Activated CD8-positive, alpha-beta memory T cell treated with anti-CD3 and anti-CD28 coated beads for 36 hours (primary cell): ENCODE data around the gene PRKCH. TPM values are rescaled to one million over a fixed set of nuclear protein-coding genes. Genes with fewer than 3 reads are reported as not detected.

ENCODE experiments used
- CTCF ChIA-PET: fragments of 350-600 bp; sonication (Branson Sonifier 250); formaldehyde crosslinking; loops from one replicate; lab custom pipeline; 2021; ENCODE audit warnings: antibody characterized with exemption; lab: Charles Lee
- POLR2A ChIA-PET: fragments of 350-600 bp; sonication (Branson Sonifier 250); formaldehyde crosslinking; loops from one replicate; lab custom pipeline; 2021; ENCODE audit warnings: antibody characterized with exemption; lab: Charles Lee
- total RNA-seq, 2 experiments: library from RNA; stranded (reverse); gene quantifications; one replicate each; pipeline ENCODE4 v1.2.3, GENCODE V29; 2021

Gene PRKCH
- total RNA-seq, 2 experiments from 2014 or later, result 185 to 189 TPM

- ChIA-PET POLR2A (interaction anchor here (0.9 kb wide), 1 partner anchor 13 kb away, joined by 3 read pairs; no protein-coding TSS in a partner anchor), CTCF (no interaction called here)
These were observed 165.6 kb downstream of the PRKCH start for GRCh38 chr14:61486930-61487495.

DNA sequence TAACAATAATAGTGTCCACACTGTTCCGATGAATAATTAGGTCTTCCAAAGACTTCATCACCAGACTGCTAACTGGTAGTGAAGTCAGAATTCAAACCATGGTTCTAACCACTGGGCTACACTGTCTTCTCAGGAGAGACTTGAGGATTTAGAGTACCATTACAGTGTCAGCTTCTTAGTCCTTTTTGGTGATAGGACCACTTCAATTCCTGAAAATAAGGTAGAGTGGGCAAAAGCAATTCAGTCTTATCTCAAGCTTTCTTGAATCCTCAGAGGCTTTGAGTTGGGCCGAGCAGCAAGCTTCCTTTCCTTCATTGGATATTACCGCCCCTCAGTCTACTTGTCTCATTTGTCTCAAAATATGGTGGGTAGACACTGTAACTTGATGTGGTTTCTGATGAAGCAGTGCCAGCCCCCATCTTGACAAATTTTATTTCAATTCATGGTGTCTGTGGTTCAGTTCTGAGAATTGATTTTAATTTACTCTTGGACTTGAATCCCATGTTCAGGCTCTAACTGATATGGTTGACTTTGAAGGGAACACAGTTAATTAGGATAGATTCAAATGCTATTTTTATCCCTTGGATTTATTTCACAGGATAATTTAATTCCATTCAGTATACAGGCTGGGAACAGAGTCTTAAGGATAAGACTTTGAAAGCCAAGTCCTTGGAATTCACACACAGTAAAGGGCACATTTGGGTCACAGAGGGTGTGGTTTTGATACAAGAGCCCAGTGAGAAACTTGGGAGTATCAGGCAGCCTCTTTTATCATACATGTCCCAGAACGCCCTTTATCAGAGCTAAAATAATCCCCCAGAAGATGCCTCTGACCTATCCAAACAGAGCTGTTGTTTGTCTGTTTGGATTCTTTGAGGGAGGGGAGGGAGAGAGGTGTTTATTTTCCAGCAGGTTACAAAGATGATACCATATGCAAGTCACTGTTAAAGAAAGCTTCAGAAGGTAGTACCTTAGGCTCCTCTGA is 167.3 kb downstream of the PRKCH start:
- CTCF ChIA-PET, result no interaction called here
- POLR2A ChIA-PET, result interaction anchor here (0.7 kb wide), 1 partner anchor 10 kb away, joined by 3 read pairs; no protein-coding TSS in a partner anchor

- ChIA-PET POLR2A (no interaction called here), CTCF (no interaction called here)
These were observed 168.1 kb downstream of the PRKCH start for GRCh38 chr14:61489512-61489911.

DNA sequence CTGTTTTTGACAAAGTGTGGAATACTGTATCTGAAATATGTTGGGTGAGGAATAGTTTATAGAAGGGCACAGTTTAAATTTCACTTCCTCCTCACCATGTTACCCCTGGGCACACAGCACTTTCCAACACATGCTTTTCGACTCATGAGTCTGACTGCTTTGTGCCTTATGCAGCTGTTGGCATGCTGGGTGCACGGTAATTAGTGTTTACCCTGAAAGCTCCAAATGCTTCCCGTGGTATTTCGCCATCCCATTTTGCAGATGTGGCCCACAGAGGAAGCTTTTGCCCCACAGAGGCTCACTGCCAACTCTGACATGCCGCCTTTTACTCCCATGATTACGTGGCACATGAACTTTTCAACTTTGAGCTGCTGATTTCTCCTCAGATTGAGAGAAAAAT is 168.6 kb downstream of the PRKCH start:
- POLR2A ChIA-PET, result no interaction called here
- CTCF ChIA-PET, result no interaction called here

DNA sequence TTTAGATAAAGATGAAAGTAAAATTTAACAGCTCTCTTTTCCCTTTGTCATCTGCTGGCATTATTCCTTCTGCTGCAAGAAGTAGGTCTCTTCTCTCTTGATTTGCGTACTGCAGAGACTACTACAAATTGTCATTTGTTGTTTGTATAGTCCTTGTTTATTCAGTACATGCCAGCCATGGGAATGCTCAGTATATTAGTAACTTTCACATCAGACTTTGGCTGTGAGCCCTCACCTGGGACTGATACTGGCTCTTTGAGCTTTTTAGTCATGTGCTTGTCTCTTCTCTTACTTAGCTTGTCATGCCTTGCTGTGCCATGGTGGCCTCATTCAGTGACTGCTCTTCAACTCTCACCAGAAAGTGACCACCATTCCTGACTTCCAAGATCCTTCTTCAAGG is 169.8 kb downstream of the PRKCH start:
- ChIA-PET POLR2A (no interaction called here), CTCF (interaction anchor here (0.6 to 1.4 kb wide), 2 partner anchors 10 to 42 kb away, joined by 3 to 5 read pairs; no protein-coding TSS in a partner anchor)

- ChIA-PET POLR2A (no interaction called here), CTCF (interaction anchor here (1.4 kb wide), 1 partner anchor 11 kb away, joined by 5 read pairs; no protein-coding TSS in a partner anchor)
These were observed 170.6 kb downstream of the PRKCH start for GRCh38 chr14:61491876-61492434.

DNA sequence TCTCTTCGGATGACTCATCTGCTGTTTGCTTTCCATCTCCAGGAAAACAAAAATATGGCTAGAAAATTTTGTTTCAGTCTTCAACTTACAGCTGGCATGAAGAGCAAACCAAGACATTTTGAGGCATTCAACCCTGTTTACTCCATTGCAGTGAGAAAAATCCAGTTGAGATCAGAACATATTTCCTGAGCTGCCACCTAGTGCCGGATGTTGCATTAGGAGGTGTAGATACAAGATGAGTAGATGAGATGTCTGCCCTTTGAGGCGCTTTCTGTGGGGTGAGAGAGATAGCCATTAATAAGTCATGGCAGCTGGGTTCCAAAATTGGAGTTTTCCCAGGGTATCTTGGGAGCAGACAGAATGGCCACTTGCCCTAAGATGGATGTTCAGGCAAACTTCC is 171.1 kb downstream of the PRKCH start:
- POLR2A ChIA-PET, result no interaction called here
- CTCF ChIA-PET, result interaction anchor here (1.6 kb wide), 1 partner anchor 229 kb away, joined by 3 read pairs; no protein-coding TSS in a partner anchor

DNA sequence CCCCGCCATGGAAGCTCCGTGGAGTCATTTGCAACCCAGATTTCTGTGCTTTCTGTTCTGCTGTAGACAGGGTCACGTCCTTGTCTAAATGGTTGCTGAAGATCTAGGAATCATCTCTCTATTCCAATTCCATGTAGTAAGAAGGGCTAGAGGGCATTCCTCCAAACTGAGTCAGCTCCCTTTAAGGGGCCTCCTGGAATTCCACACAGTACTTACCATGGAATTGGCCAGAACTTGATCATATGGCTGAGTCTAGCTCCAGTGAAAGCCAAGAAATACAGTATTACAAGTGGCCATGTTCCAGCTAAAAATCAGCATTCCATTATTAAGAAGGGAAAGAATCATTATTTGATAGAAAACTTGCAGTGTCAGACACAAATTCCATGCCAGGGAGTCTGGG is 171.9 kb downstream of the PRKCH start:
- ChIA-PET CTCF (interaction anchor here (1.6 kb wide), 1 partner anchor 228 kb away, joined by 3 read pairs; no protein-coding TSS in a partner anchor), POLR2A (interaction anchor here (0.7 to 1.1 kb wide), 3 partner anchors 9 to 227 kb away, joined by 3 to 4 read pairs (median 3); no protein-coding TSS in a partner anchor)

GRCh38 chr14:61494018-61494417 is 172.6 kb downstream of the PRKCH start:
- CTCF ChIA-PET, result interaction anchor here (1.6 kb wide), 1 partner anchor 227 kb away, joined by 3 read pairs; no protein-coding TSS in a partner anchor

DNA sequence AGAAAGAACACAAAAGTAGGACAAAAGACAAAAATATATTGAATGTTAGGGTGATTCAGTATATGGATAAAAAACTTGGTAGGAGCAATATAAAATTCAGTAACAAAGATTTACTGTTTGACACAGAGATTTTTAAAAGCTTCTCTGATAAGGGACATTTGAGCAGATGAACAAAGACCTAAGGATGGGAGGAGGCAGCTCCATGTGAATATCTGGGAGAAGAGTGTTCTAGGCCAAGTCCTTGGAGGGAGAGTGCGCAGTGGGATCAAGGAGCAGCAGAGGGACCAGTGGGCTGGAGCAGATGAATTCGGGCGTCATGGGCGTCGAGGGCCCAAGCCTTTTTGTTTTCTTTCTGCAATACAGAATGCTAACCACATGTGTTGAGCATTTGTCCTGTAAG is 174.4 kb downstream of the PRKCH start:
- CTCF ChIA-PET, result no interaction called here

More at GRCh38 chr14:61494018-61494417, 172.6 kb downstream of the PRKCH start:
- POLR2A ChIA-PET, result interaction anchor here (0.6 to 1.1 kb wide), 3 partner anchors 31 to 227 kb away, joined by 3 to 5 read pairs (median 4); no protein-coding TSS in a partner anchor

DNA sequence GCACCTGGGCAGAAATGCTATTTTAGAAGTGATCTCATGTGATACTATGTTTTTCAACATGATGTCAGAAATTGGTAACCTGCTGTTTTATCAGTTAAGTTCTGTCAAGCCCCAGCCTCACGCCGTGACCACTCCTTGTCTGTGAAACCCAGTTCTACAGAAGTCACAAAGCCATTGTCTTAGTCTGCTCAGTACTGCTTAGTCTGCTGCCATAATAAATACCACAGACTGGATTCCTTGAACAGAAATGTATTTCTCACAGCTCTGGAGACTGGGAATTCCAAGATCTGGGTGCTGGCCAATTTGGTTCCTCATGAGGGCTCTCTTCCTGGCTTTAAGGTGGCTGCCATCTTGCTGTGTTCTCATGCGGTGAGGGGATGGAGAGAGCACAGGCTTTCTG is 176.9 kb downstream of the PRKCH start:
- POLR2A ChIA-PET, result interaction anchor here (0.6 kb wide), 1 partner anchor 10 kb away, joined by 3 read pairs; no protein-coding TSS in a partner anchor

More for the DNA sequence above, 174.4 kb downstream of the PRKCH start:
- POLR2A ChIA-PET, result no interaction called here

GRCh38 chr14:61498811-61499210 is 177.4 kb downstream of the PRKCH start:
- POLR2A ChIA-PET, result interaction anchor here (0.6 kb wide), 1 partner anchor 11 kb away, joined by 3 read pairs; no protein-coding TSS in a partner anchor
- CTCF ChIA-PET, result interaction anchor here (1.0 kb wide), 1 partner anchor 30 kb away, joined by 3 read pairs; no protein-coding TSS in a partner anchor

More for the DNA sequence above, 176.9 kb downstream of the PRKCH start:
- CTCF ChIA-PET, result interaction anchor here (1.0 kb wide), 1 partner anchor 30 kb away, joined by 3 read pairs; no protein-coding TSS in a partner anchor

DNA sequence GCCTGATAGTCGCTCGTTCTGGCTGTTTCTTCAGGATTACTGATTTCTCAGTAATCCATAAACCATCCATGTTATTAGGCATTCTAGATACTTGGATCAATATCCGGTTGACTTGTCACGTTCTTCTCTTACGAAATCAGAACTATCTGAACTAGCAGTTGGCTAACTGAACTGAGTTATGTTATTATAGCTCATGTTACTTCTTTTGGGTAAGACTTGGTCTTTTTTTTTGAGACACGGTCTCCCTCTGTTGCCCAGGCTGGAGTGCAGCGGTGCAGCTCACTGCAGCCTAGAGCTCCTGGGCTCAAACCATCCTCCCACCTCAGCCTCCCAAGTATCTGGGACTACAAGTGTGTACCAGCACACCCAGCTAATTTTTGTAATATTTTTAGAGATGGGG is 178.6 kb downstream of the PRKCH start:
- CTCF ChIA-PET, result interaction anchor here (0.6 to 2.4 kb wide), 2 partner anchors 25 to 177 kb away, joined by 3 to 6 read pairs; no protein-coding TSS in a partner anchor
- POLR2A ChIA-PET, result no interaction called here

DNA sequence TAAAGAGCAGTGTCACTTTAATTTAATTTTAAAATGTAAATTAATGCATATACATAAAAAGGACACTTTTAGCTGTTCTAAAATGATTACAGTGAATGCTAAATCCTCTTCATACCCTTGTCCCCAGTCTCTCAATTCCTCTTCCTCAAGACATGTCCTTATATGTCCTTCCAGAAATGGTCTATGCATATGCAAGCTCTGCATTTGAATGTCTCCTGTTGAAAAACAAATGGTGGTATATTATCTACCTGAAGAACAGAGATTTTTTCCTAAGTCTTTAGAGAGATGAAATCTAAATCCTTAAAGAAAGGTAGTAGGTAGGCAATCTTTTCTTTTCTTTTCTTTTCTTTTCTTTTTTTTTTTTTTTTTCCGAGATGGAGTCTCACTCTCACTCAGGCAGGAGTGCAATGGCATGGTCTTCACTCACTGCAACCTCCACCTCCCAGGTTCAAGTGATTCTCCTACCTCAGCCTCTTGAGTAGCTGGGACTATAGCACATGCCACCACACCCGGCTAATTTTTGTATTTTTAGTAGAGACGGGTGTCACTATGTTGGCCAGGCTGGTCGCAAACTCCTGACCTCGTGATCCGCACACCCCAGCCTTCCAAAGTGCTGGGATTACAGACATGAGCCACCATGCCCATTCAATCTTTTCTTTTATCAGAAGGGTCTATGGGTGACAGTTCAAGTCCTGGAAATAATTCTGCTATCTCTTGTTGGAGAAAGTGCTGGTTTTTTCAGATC is 180.5 kb downstream of the PRKCH start:
- CTCF ChIA-PET, result interaction anchor here (0.7 to 2.7 kb wide), 8 partner anchors 22 to 33 kb away, joined by 3 to 14 read pairs (median 4); no protein-coding TSS in a partner anchor
- POLR2A ChIA-PET, result interaction anchor here (0.7 to 3.2 kb wide), 5 partner anchors 24 to 161 kb away, joined by 3 to 19 read pairs (median 3); no protein-coding TSS in a partner anchor

GRCh38 chr14:61502459-61503093 is 181.2 kb downstream of the PRKCH start:
- CTCF ChIA-PET, result interaction anchor here (0.9 to 2.7 kb wide), 4 partner anchors 22 to 32 kb away, joined by 4 to 14 read pairs (median 4); no protein-coding TSS in a partner anchor
- POLR2A ChIA-PET, result interaction anchor here (0.7 to 3.2 kb wide), 7 partner anchors 23 to 161 kb away, joined by 3 to 19 read pairs (median 4); no protein-coding TSS in a partner anchor

DNA sequence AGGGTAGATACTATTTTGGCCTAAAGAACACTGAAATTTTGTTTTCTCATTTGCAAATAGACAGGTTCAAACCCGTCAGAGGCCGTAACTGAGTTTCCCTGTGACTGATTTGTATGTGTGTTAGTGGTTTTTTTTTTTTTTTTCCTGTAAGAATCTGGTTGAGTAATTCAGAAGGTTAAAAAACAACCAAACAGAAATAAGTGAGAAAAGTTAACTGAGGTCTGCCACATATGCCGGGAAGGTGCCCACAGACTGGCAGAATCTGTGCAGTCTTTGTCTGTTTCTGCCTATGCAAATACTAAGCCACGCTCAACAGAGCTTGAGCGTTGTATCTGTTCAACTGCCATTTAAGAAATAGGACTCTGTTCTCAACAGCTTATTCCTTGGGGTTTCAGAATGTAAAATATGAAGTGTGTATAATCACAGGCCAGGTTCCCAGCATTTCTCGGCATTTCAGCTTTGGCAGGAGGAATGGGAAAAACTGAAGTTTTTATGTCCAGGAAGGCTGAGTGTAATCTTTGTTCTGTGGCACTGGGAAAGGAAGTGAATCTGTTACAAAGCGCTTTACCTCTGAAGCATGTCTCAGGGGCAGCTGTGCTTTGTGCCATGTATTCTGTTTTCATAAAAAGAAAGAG is 181.9 kb downstream of the PRKCH start:
- CTCF ChIA-PET, result interaction anchor here (0.7 to 2.7 kb wide), 6 partner anchors 18 to 34 kb away, joined by 3 to 14 read pairs (median 4); no protein-coding TSS in a partner anchor
- POLR2A ChIA-PET, result interaction anchor here (0.7 to 3.2 kb wide), 11 partner anchors 23 to 194 kb away, joined by 3 to 19 read pairs (median 5); partner anchors contain the start of gene HIF1A
